ENCODE results near the gene VN1R2.

- TF ChIP-seq POLR2A (IDR thresholded peaks at IDR 0.05) (no peak), POLR2AphosphoS5 (IDR thresholded peaks at IDR 0.05) (no peak), CTCF (IDR thresholded peaks at IDR 0.05) (no peak)
Observed at GRCh38 chr19:53237114-53237777, 20.8 kb upstream of the VN1R2 start.
